HG02840 (cell line): ENCODE data around the gene BBS9.

Source experiments
- ATAC-seq: cut with Tn5 transposase; IDR thresholded peaks from one replicate; pipeline ENCODE4 v1.9.1; 2021; ENCODE audit warnings: mild to moderate bottlenecking, moderate library complexity, moderate number of reproducible peaks; ENCODE audit not compliant: unreplicated experiment, low FRiP score

Gene BBS9

DNA sequence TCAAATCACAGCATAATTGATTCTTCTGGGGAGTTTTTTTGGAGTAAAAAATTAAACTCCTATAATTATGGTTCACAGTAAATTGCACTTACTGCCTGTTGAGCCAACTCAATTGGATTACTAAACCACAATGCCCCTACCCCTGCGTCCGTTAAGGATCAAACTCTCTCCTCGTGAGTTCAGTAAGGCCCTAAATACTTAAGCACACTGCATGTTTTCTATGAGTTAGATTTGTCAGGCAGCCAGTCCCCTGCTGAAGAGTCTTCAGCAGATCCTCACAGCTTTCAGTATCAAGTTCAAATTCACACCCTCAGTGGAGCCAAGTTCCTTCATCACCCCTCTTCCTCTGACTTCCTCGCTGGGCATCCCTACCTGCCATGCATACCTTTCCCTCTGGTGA, 501.0 kb downstream of the BBS9 start:
- ATAC-seq, result no peak

DNA sequence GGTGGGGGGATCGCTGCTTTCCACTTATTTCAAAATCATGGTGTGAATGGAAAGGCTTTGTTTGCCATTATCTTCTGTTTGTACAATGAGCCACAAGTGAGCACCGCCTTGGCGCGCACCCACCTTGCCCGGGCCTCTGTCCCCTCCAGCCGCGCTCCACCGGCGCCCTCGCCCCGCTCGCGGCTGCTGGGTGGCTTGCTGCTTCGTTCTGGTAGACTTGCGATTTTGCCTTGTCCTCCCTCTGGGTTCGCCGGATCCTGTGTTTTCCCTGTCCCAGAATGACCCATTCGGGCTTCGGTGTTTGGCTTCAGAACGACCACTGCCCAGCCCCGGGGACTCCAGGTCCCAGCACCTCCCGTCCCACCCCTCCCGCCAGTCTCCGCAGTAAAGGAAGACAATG, 503.0 kb downstream of the BBS9 start:
- ATAC-seq, result no peak

DNA sequence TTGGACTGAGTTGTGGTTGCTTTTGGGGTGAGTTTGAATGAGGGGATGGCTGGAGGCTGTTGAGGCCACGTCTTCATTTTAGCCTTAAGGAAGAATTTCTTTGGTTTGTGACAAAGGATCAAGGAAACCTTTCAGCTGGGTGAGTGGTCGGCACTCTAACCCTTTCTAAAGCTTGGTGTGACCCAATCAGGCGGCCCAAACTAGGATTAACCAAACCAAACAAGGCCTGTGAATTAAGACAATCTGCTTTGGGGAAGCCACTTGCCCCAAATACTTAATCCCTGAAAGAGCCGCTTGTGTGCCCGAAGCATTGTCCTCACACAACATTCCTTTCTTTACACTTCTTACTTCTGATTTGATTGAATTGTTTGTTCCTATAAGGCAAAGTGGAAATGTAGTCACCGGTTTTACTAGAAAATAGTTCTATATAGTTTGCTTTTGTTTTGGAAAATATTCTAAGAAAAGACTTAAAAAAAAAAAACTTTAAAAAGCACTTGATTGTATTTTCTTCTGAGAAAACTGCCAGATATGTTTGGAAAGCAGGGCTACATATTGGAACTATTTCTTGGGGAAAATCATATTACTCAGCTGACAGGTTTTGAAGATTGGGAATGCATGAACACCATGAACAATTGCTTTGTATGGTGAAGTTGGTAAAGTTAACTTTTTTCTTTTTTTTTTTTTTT, 503.6 kb downstream of the BBS9 start:
- no peak for ATAC-seq

DNA sequence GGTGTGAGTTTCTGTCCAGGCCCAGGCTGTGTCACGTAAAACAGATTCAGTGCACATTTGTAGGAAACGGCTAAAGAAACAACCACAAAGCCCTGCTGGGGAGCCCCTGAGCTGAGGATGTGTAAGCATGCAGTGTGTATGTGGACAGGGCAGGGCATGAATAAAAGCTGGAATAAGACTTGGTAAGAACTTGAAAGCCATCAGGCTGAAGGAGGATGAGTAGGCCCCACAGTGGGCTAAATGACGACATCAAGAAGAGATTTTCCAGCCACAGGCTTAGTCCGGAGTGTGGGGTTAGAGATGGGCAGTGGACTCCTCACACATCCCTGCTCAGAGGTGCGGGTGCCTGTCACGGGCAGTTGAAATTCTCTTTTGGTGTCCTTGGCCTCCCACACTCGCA, 505.2 kb downstream of the BBS9 start:
- ATAC-seq, result no peak

DNA sequence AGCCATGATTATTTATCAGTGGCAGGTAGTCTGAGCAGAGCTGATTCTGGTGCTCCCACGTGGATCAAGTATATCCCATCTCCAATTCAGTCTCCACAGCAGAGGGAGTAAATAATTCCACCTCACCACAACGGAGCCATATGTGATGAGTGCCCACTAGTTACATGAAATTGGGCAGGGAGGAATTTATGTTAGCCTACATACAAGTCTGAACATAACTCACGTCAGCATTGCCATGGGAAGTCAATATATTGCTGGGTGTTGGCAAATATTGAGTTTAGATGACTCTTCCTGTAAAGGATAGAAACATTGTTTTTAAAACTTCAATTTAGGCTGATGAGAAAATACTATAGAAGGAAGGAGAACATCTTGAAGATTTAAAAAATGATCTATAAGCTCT, 507.0 kb downstream of the BBS9 start:
- ATAC-seq, result no peak

DNA sequence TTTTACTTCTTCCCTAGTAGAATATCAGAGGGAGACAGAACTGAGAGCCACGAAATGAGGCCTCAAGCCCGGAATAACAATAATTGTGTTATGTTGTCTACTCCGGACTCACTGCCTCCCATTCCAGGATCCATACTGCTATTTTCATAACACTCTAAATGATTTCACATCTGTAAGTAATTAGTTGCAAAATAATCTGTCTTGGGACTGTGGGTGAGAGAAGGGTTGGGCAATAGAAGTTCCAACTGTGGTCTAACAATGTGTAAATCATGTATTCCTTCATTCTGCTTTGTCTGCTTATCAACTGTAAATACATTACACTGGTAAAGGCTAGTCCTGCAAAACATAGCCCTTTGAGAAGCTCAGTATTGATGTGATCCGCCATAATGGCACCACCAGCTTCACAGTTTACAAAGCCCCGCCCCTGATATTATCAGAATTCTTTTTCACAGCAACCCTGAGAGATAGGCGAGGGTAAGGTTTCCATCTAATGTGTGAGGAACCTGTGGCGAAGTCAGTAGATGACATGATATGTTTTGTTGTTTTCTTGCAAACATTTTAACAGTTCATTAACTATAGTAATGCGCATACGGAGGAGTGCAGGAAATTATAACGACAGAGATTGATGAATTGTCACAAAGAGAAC, 510.3 kb downstream of the BBS9 start:
- ATAC-seq, result no peak

DNA sequence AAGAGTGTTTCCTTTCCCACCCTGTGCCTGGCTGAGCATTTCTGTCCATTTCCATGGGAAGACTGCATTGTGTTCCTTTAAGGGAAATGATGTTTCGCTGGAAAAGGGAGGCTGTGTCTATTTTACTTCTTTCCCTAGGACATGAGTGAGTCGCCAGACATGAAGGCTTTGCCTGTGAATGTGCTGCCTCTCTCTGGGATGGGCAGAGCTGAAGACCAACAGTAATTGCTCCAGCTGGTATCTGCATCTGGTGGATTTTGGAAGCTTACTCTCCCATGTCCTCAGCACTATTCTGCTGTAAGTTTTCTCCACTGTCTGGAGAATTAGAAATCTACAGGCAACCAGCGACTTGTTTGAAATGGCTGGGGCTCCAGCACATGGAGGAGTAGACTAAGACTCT, 511.4 kb downstream of the BBS9 start:
- no peak for ATAC-seq

DNA sequence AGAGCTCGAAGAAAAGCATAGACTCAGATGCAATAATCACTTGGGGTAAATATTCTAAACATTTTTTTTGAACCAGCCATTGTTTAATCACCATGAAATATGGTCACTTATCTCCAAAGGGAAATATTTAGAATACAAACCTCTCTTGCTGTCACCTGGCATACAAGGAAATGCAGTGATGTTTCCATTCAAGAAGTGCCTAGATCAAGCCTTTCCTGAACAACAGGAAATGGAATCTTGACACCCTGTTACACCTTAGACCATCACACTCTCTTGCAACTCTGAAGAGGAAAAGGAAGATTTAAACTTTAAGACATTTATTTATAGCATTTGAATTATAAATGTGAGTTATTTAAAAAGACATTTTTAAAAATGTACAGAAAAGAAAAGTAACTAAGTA, 512.9 kb downstream of the BBS9 start:
- ATAC-seq, result no peak

DNA sequence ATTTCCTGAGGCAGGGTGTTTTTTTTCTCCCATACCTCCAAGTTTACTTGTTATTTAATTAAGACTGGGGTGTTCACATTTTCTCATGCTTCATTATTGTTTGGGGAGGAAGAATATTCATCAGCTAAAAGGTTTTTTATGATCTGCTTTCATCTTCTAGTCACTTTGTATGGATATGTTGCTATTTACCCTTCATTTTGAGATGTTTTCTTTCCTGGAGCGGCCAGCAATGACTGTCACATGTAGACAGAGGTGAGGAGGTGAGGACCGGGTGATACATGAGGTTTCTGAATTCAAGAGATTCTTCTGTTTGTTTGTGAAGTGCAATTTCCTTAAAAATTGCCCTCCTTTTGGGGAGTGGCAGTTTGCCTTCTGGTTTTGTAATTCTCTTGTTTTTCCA, 514.2 kb downstream of the BBS9 start:
- no peak for ATAC-seq

DNA sequence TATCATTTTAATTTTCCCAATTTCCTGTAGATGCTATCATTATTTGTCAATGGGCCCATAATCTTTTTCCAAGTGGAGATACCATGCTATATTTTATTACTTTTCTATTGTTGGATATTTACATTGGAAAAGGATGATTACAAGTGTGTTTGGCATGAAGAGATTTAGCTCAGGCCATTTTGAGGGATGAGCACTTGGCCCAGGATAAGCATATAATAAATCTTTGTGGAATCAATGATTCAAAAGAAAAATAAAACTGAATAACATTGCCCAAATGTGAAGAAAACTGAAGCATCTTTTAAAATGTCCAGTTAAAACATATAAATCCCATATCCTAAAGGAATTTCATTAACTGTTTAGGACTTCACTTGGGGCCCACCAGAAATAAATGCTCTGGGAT, 515.1 kb downstream of the BBS9 start:
- no peak for ATAC-seq

DNA sequence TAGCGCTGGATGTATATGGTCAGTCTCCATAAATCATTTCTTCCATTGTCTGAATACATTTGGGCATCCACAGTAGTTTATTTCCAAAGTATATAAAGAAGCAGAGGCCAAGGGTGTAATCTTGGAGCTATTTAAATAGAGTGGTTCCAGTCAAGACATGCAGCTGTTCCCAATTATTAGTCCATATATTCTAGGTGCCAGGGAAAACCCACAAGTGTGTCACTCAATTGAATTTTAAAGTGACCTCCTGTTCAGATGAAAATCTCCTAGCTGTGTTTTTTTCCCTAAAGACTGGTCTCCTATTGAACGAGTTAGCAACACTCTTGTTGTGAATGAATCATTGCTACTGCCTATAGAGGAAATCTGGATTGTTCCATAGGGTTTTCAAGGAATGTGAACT, 515.7 kb downstream of the BBS9 start:
- no peak for ATAC-seq

DNA sequence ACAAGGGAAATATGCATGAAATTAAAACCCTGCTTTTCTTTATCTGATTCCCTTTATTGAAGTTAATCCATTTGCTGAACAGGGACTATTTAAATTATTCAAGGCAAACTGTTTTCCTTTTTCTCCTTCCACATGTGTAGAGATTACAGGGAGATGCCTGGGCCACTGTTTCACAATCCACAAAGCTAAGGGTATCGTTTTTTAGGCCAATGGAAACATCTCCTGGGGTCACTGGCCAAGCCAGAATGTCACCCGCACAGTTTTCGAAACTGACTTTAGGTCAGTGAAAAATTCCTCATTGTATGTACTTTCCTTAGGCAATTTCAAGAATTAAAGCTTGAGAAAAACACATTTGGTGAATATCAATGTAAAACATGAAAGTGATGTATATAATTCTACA, 516.8 kb downstream of the BBS9 start:
- no peak for ATAC-seq

DNA sequence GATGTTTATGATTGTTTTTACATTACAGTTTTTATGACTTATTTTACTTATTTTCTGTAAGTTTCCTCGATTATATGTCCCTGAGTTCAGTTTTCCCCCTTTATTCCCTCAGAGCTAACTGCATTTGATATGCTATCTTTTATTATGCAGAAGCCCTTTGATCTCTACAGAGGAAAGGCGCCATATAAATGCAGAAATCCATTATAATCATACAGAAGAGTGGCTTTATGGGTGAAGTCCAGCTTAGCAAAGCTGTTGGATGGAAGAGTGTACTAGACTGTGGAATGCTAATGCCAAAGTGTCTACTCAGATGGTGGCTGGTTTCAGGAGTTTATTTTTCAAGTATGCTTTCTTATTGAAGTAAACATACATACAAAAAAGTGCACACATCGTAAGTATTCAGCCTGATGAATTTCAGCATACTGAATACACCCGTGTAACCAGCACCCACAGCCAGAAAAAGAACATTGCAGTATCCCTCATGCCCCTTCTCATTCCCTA, 517.6 kb downstream of the BBS9 start:
- no peak for ATAC-seq

DNA sequence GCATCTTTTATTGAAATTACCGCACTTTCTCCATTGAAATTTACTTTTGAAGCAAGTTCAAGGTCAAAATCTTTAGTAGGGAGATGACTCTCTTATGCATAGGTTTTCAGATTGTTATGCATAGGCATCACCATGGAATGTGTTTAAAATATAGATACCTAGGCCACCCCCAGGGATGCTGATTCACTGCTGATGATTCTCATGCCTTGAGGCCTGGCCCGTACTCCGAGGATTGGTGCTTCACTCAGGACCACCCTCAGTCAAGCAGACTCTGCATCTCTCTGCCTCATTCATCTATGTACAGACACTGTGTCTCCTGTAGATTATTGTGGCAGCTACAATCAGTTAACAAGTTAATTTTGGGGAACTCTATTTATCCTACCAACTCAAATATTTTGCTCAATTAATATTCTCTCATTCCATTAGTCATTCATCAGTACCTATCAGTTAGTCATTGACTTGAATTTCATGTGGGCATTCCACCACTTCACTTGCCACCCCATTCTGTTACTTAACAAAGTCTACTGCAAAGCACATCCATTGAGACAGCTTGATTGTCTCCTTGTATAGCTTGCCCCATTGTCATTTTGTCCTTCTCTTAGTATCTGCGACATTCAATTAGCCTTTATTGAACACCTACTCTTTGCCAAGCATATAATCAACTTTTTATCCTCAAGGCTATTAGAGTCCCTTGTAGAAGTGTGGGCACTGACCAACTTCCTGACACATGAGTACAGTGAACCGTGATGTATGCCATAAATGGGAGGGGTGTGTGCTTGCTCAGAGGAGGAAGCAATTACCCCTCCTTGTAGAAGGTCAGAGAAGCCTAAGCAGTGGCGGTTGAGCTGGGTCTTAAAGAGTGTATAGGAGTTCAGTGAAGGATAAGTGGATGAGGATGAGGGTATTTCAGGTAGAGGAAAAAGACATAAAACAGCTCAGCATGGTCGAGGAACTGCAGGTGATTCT, 520.4 kb downstream of the BBS9 start:
- ATAC-seq, result no peak

DNA sequence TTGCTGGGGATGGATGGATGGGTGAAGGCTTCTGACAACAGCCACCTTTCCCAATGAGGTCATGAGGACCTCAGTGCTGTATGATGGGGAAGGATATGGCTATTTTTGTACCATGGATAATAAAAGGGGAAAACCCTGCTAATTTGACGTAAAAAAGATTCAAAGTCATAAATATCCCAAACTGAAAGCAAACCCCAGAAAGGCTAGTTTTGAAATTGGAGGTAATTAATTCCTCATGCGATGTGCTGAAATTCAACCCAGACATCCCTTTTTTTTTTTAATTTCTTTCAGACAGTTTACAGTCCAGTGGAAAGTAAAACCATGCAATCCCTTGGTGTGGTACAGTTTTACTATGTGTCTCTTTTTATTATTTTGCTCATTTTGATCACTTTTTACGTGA, 521.5 kb downstream of the BBS9 start:
- ATAC-seq, result no peak

DNA sequence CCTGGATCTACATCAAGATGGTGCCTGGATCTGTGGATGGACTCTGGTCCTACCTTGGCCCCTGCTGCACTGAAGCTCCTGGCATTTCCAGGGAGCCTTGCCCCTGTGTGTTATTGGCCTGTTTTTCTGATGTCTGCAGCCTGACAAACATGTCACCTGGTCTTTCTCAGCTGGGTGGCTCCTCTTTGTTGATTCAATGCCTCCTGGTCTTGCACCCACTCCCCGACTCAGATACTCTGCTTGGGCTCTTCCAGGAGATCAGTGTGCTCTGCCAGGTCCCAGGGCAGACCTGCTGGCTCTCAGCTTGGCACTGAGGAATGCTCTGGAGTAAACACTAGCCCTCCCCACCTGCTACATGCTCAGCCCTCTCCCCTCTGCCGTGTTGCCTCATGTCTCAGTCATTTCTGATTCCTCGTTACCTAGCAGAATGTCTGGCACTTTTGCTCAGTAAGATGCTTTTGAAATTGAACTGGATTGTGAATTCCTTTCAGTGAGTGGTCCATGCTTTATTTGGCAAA, 522.7 kb downstream of the BBS9 start:
- ATAC-seq, result no peak

DNA sequence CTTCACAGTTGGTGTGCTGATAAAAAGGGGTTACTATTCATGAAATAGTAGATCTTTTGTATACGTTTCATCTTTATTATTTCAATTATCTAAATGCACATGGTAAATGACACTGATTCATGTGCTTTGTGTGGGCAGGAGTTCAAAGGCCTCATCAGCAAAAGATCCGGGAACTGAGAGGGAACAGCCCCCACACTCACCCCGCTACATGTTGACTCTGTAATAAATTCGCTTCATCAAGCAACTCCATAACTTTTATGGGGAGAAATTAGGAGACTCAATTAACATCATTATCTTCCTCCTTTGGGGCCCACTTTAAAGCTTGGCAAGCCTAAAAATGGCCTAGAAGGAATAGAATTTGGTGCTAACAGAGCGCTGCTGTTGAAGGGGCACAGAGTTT, 525.3 kb downstream of the BBS9 start:
- ATAC-seq, result no peak
